ENCODE results near the gene KIAA2012.

Gene KIAA2012

GRCh38 chr2:202064881-202065230, 8.2 kb upstream of the KIAA2012 start:
- no peak overlapping the region for H3K4me3 ChIP-seq (ENCODE audit: low read length)
- peaks cover 16% of the 10 kb centered on the region for H3K4me1 ChIP-seq (ENCODE audit: insufficient read depth, low read length)
- no peaks in the 10 kb centered on the region for H3K27me3 ChIP-seq (ENCODE audit: insufficient read depth, low read length)
- 95% methylated on average over 3 of the region's 3 CpGs for WGBS
- H3K9ac ChIP-seq (ENCODE audit: low read depth, low read length), result no peak overlapping the region; the same call in 1 of the 2 replicates
- no peaks in the 10 kb centered on the region for H3K9me3 ChIP-seq (ENCODE audit: insufficient read depth, low read depth, low read length)
- H3K27ac ChIP-seq (ENCODE audit: low read depth, low read length), result 0 out of 2 replicates have a peak overlapping the region, but pooled peaks have one; percentile 5
- no peaks in the 10 kb centered on the region for H3K36me3 ChIP-seq (ENCODE audit: insufficient read depth, low read length)

DNA sequence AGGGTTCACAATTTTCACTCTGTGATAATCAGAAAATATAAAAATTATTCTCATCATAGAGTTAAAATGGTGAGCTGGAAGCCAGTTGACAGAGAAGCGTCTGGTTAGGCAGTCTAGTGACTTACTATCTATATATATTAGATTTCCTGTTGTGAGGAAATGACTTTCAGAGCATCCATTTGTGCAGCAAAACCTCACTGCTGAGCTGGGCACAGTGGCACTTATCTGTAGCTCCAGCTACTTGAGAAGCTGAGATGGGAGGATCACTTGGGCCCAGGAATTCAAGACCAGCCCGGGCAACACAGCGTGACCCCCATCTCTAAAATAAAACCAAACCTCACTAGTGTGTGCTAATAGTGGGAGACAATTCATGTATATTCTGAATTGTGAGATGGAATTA, 7.2 kb upstream of the KIAA2012 start:
- no peak overlapping the region for H3K4me3 ChIP-seq (ENCODE audit: low read length)
- H3K27me3 ChIP-seq (ENCODE audit: insufficient read depth, low read length), result no peaks in the 10 kb centered on the region
- H3K27ac ChIP-seq (ENCODE audit: low read depth, low read length), result no peak overlapping the region
- H3K36me3 ChIP-seq (ENCODE audit: insufficient read depth, low read length), result no peaks in the 10 kb centered on the region
- WGBS, result no CpG with 5 or more reads among the region's 3 CpGs
- H3K4me1 ChIP-seq (ENCODE audit: insufficient read depth, low read length), result peaks cover 16% of the 10 kb centered on the region
- H3K9me3 ChIP-seq (ENCODE audit: insufficient read depth, low read depth, low read length), result no peaks in the 10 kb centered on the region
- no peak overlapping the region for H3K9ac ChIP-seq (ENCODE audit: low read depth, low read length)

DNA sequence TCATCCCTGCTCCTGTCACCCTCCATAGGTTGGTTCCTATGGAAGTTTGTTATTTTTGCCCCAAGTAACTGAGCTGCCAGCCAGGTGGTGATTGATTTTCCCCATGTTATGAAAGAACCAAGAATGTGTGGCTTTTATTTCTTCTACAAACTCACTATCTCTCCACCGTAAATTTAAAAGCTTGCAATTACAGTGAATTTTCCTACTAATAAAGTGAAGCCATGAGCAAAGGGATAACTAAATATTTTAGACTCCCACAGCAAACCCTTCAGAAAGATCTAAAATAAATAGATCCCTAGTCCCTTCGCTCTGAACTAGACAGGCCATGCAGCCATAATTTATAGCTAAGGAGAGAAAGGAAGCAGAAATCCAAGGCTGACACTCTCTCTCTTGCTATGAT, 6.2 kb upstream of the KIAA2012 start:
- 87% methylated on average over 2 of the region's 2 CpGs for WGBS
- Histone ChIP-seq H3K27ac (ENCODE audit: low read depth, low read length) (no peak overlapping the region), H3K27me3 (ENCODE audit: insufficient read depth, low read length) (no peaks in the 10 kb centered on the region), H3K36me3 (ENCODE audit: insufficient read depth, low read length) (no peaks in the 10 kb centered on the region), H3K9me3 (ENCODE audit: insufficient read depth, low read depth, low read length) (no peaks in the 10 kb centered on the region), H3K4me1 (ENCODE audit: insufficient read depth, low read length) (peaks cover 16% of the 10 kb centered on the region), H3K4me3 (ENCODE audit: low read length) (no peak overlapping the region), H3K9ac (ENCODE audit: low read depth, low read length) (no peak overlapping the region)

GRCh38 chr2:202067589-202067988, 5.5 kb upstream of the KIAA2012 start:
- Histone ChIP-seq H3K27ac (ENCODE audit: low read depth, low read length) (no peak overlapping the region), H3K27me3 (ENCODE audit: insufficient read depth, low read length) (no peaks in the 10 kb centered on the region), H3K9ac (ENCODE audit: low read depth, low read length) (no peak overlapping the region), H3K36me3 (ENCODE audit: insufficient read depth, low read length) (no peaks in the 10 kb centered on the region), H3K4me1 (ENCODE audit: insufficient read depth, low read length) (peaks cover 16% of the 10 kb centered on the region), H3K9me3 (ENCODE audit: insufficient read depth, low read depth, low read length) (no peaks in the 10 kb centered on the region), H3K4me3 (ENCODE audit: low read length) (no peak overlapping the region)
- 93% methylated on average over 1 of the region's 1 CpG for WGBS

GRCh38 chr2:202069170-202070067, 3.6 kb upstream of the KIAA2012 start:
- Histone ChIP-seq H3K9me3 (ENCODE audit: insufficient read depth, low read depth, low read length) (no peaks in the 10 kb centered on the region), H3K4me1 (ENCODE audit: insufficient read depth, low read length) (peaks cover 14% of the 10 kb centered on the region), H3K27me3 (ENCODE audit: insufficient read depth, low read length) (no peaks in the 10 kb centered on the region), H3K4me3 (ENCODE audit: low read length) (no peak overlapping the region), H3K9ac (ENCODE audit: low read depth, low read length) (no peak overlapping the region), H3K36me3 (ENCODE audit: insufficient read depth, low read length) (no peaks in the 10 kb centered on the region), H3K27ac (ENCODE audit: low read depth, low read length) (no peak overlapping the region)
- WGBS, result 92% methylated on average over 11 of the region's 11 CpGs

GRCh38 chr2:202071107-202071506, 1.9 kb upstream of the KIAA2012 start:
- H3K27me3 ChIP-seq (ENCODE audit: insufficient read depth, low read length), result no peaks in the 10 kb centered on the region
- H3K9me3 ChIP-seq (ENCODE audit: insufficient read depth, low read depth, low read length), result no peaks in the 10 kb centered on the region
- H3K36me3 ChIP-seq (ENCODE audit: insufficient read depth, low read length), result no peaks in the 10 kb centered on the region
- 98% methylated on average over 1 of the region's 2 CpGs for WGBS
- H3K9ac ChIP-seq (ENCODE audit: low read depth, low read length), result no peak overlapping the region
- no peak overlapping the region for H3K27ac ChIP-seq (ENCODE audit: low read depth, low read length)
- H3K4me1 ChIP-seq (ENCODE audit: insufficient read depth, low read length), result peaks cover 7% of the 10 kb centered on the region; the same call in 1 of the 2 replicates
- H3K4me3 ChIP-seq (ENCODE audit: low read length), result no peak overlapping the region

DNA sequence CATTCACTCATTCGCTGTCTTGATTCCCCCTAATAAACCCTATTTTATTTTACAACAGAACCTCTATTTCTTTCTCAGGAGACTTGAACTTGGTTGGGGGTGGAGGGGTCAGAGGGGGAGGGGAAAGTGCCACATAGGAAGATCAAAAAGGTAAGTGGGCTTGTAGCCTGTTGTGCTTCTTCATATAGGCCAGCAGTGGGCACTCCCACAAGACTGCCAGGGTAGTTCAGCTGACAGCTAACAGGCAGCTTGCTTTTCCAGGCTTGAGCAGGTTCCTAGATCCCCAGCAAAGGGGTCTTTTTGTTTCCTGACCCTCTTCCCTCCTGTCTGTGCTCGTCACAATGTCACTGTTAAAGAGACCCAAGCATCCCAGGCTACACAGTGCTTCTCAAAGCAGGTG, 829 bp upstream of the KIAA2012 start:
- H3K27ac ChIP-seq (ENCODE audit: low read depth, low read length), result no peak overlapping the region
- 63% methylated on average over 1 of the region's 2 CpGs for WGBS
- no peak overlapping the region for H3K9ac ChIP-seq (ENCODE audit: low read depth, low read length)
- H3K4me1 ChIP-seq (ENCODE audit: insufficient read depth, low read length), result peaks cover 7% of the 10 kb centered on the region; the same call in 1 of the 2 replicates
- H3K9me3 ChIP-seq (ENCODE audit: insufficient read depth, low read depth, low read length), result no peaks in the 10 kb centered on the region
- no peaks in the 10 kb centered on the region for H3K36me3 ChIP-seq (ENCODE audit: insufficient read depth, low read length)
- H3K4me3 ChIP-seq (ENCODE audit: low read length), result no peak overlapping the region
- no peaks in the 10 kb centered on the region for H3K27me3 ChIP-seq (ENCODE audit: insufficient read depth, low read length)

GRCh38 chr2:202074324-202074723, 1.3 kb downstream of the KIAA2012 start:
- H3K9ac ChIP-seq (ENCODE audit: low read depth, low read length), result no peak overlapping the region
- H3K36me3 ChIP-seq (ENCODE audit: insufficient read depth, low read length), result no peaks in the 10 kb centered on the region
- 91% methylated on average over 2 of the region's 2 CpGs for WGBS

GRCh38 chr2:202079310-202079709, 6.3 kb downstream of the KIAA2012 start:
- Histone ChIP-seq H3K4me1 (ENCODE audit: insufficient read depth, low read length) (peaks cover 8% of the 10 kb centered on the region), H3K27me3 (ENCODE audit: insufficient read depth, low read length) (no peaks in the 10 kb centered on the region), H3K27ac (ENCODE audit: low read depth, low read length) (no peak overlapping the region), H3K36me3 (ENCODE audit: insufficient read depth, low read length) (no peaks in the 10 kb centered on the region), H3K4me3 (ENCODE audit: low read length) (no peak overlapping the region), H3K9ac (ENCODE audit: low read depth, low read length) (no peak overlapping the region), H3K9me3 (ENCODE audit: insufficient read depth, low read depth, low read length) (peaks cover 5% of the 10 kb centered on the region)
- 90% methylated on average over 4 of the region's 5 CpGs for WGBS

More at GRCh38 chr2:202074324-202074723, 1.3 kb downstream of the KIAA2012 start:
- Histone ChIP-seq H3K4me3 (ENCODE audit: low read length) (no peak overlapping the region), H3K27ac (ENCODE audit: low read depth, low read length) (no peak overlapping the region), H3K27me3 (ENCODE audit: insufficient read depth, low read length) (no peaks in the 10 kb centered on the region), H3K4me1 (ENCODE audit: insufficient read depth, low read length) (peaks cover 7% of the 10 kb centered on the region; the same call in 1 of the 2 replicates), H3K9me3 (ENCODE audit: insufficient read depth, low read depth, low read length) (no peaks in the 10 kb centered on the region)

GRCh38 chr2:202084265-202084664, 11.2 kb downstream of the KIAA2012 start:
- 44% methylated on average over 6 of the region's 6 CpGs for WGBS
- no peaks in the 10 kb centered on the region for H3K27me3 ChIP-seq (ENCODE audit: insufficient read depth, low read length)
- H3K27ac ChIP-seq (ENCODE audit: low read depth, low read length), result no peak overlapping the region
- H3K9ac ChIP-seq (ENCODE audit: low read depth, low read length), result no peak overlapping the region
- no peaks in the 10 kb centered on the region for H3K36me3 ChIP-seq (ENCODE audit: insufficient read depth, low read length)
- peaks cover 5% of the 10 kb centered on the region for H3K9me3 ChIP-seq (ENCODE audit: insufficient read depth, low read depth, low read length)
- H3K4me3 ChIP-seq (ENCODE audit: low read length), result no peak overlapping the region
- peaks cover 13% of the 10 kb centered on the region for H3K4me1 ChIP-seq (ENCODE audit: insufficient read depth, low read length)

DNA sequence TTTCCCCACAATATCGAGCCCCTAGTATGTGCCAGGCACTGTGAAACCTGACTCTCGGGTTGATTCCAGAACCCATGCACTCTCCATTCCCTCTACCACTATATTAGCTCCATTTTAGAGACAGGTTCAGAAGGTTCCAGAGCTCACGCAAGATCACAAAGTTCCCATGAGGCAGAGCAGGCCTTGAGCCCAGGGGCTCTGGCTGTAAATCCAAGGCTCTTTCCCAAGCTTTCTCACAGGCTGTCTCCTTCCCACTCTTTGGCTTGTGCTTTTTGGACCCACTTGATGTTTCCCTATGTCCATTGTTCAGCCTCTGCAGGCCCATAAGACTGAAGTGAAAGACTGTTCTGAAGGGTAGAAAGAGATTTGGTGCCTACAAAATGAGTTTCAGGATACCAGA, 15.7 kb downstream of the KIAA2012 start:
- 94% methylated on average over 3 of the region's 3 CpGs for WGBS
- Histone ChIP-seq H3K27ac (ENCODE audit: low read depth, low read length) (no peak overlapping the region), H3K4me3 (ENCODE audit: low read length) (no peak overlapping the region), H3K4me1 (ENCODE audit: insufficient read depth, low read length) (peaks cover 11% of the 10 kb centered on the region), H3K9ac (ENCODE audit: low read depth, low read length) (no peak overlapping the region), H3K9me3 (ENCODE audit: insufficient read depth, low read depth, low read length) (no peaks in the 10 kb centered on the region), H3K27me3 (ENCODE audit: insufficient read depth, low read length) (no peaks in the 10 kb centered on the region), H3K36me3 (ENCODE audit: insufficient read depth, low read length) (no peaks in the 10 kb centered on the region)

All from HUES64 (cell line).